ENCODE results near the gene RRN3. TPM values are rescaled to one million over a fixed set of nuclear protein-coding genes. Genes with fewer than 3 reads are reported as not detected.
"Not testable (repeated sequence)": the region's sequence is repeated elsewhere in the genome, so short reads cannot be mapped to it uniquely, and the experiment has no call there.

The RRN3 gene
- total and polyA plus RNA-seq, 5 donors from 2014 or later: 21.6 to 31.3 (median 28.0) TPM

DNA sequence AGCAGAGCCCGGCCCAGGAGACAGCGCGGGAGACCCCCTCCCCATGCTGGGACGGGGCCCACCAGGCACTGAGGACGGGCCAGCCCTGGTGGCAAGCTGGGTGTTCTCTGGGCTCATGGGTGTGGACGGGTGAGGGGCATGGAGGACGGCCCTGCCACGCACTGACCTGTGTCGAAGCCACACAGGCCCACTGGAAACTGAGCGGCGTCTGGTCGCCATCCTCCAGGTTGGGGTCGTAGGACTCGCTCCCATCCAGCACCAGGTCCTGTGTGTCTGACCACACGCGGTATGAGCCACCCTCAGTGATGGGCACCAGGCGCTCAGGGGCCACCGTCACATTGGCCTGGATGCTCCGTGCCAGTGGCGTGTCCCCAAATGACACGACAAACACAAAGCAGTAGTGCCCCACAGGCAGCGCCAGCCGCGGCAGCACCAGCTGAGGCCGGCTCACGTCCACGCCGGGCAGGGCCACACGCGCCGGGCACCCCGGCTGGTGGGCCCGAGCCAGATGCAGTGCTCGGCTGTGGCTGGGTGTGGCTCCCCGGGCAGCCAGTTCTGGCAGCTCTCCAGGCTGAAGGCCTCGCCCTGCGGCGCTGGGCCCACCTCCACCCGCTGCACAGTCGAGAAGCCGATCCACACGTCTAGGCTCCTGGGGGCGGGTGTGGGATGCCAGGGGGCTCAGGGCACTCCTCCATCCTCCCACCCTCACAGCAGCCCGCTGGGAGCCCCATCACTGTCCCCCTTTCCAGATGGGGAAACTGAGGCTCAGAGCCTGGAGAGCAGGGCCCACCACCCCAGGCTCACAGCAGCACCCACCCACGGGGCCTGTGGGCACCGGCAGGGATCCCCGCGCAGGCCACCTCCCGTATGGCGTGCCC is 41.6 kb upstream of the RRN3 start:
- DNase-seq; H3K4me3 ChIP-seq (ENCODE audit: low read depth, low read length); H3K9me3 ChIP-seq (ENCODE audit: control insufficient read depth in 2 of 2, low read length in 2 of 2); H3K4me1 Mint-ChIP-seq; H3K27ac Mint-ChIP-seq; H3K27me3 ChIP-seq (ENCODE audit: control insufficient read depth, insufficient read depth, low read length); H3K27me3 Mint-ChIP-seq; ATAC-seq (ENCODE audit: low read depth in 2 of 2); H3K36me3 Mint-ChIP-seq; H3K27ac ChIP-seq (ENCODE audit: insufficient read depth, low read length, poor library complexity, severe bottlenecking); H3K4me3 Mint-ChIP-seq; H3K36me3 ChIP-seq (ENCODE audit: control insufficient read depth, insufficient read depth, low read length); H3K4me1 ChIP-seq (ENCODE audit: control insufficient read depth, insufficient read depth, low read length, poor library complexity, severe bottlenecking); H3K9me3 Mint-ChIP-seq: not testable (repeated sequence)

DNA sequence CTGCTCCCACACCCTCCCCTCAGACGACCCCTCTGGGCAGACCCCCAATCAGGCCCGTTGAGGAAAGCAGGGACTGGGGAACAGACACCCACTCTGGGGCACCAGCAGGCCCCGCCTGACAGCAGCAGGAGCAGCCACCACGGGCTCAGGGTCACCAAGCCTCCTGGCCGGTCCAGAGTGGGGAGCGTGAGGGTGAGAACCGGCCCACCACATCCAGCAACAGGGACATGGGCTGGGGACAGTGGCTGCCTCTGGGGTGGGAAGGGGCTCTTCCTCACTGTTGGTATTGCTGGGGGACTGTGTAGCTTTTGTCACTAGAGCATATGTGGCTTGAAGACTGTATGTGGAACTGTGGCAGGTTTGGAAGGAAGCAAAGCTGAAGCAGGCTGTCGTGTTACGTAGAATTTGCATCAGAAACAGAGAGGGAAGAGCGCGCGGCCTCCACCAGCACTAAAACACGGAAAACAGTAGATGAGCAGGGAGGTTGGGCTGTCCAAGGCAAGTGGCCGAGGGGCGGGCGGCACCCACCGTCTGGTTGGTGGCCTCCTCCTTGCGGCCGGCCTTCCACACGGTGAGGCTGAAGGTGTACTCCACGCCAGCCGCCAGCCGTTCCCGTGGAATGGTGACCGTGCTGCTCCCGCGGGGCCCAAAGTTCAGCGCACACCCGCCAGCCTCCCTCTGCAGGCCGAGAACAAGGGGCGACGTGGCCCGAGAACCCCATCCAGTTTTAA is 40.8 kb upstream of the RRN3 start:
- not testable (repeated sequence) for DNase-seq; H3K36me3 Mint-ChIP-seq; H3K9me3 ChIP-seq (ENCODE audit: control insufficient read depth in 2 of 2, low read length in 2 of 2); H3K27ac Mint-ChIP-seq; H3K4me3 Mint-ChIP-seq; H3K27me3 Mint-ChIP-seq; ATAC-seq (ENCODE audit: low read depth in 2 of 2); H3K36me3 ChIP-seq (ENCODE audit: control insufficient read depth, insufficient read depth, low read length); H3K27ac ChIP-seq (ENCODE audit: insufficient read depth, low read length, poor library complexity, severe bottlenecking); H3K4me1 ChIP-seq (ENCODE audit: control insufficient read depth, insufficient read depth, low read length, poor library complexity, severe bottlenecking); H3K9me3 Mint-ChIP-seq; H3K4me3 ChIP-seq (ENCODE audit: low read depth, low read length); H3K4me1 Mint-ChIP-seq; H3K27me3 ChIP-seq (ENCODE audit: control insufficient read depth, insufficient read depth, low read length)

DNA sequence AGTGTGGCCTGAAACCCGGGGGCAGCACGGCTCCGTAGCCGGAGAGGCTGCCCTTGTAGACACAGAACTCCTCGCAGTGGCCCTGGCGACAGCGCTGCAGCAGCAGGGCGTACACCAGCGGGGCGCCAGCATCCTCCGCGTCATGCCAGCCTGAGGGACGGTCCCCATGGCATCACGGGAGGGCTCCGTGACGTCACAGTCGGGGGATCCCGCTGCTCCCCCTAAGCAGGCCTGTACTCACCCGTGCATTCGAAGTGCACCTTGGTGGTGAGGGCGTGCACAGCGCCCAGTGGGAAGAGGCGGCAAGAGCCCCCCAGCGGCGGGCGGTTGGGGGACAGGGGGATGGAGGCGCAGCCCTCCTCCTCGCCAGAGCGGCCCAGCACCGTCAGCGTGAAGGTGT is 39.5 kb upstream of the RRN3 start:
- H3K4me1 ChIP-seq (ENCODE audit: control insufficient read depth, insufficient read depth, low read length, poor library complexity, severe bottlenecking); H3K4me1 Mint-ChIP-seq; H3K4me3 ChIP-seq (ENCODE audit: low read depth, low read length); H3K4me3 Mint-ChIP-seq; DNase-seq; H3K27ac Mint-ChIP-seq; H3K27me3 ChIP-seq (ENCODE audit: control insufficient read depth, insufficient read depth, low read length); H3K27me3 Mint-ChIP-seq; ATAC-seq (ENCODE audit: low read depth in 2 of 2); H3K27ac ChIP-seq (ENCODE audit: insufficient read depth, low read length, poor library complexity, severe bottlenecking); H3K9me3 ChIP-seq (ENCODE audit: control insufficient read depth in 2 of 2, low read length in 2 of 2); H3K36me3 Mint-ChIP-seq; H3K36me3 ChIP-seq (ENCODE audit: control insufficient read depth, insufficient read depth, low read length); H3K9me3 Mint-ChIP-seq: not testable (repeated sequence)

DNA sequence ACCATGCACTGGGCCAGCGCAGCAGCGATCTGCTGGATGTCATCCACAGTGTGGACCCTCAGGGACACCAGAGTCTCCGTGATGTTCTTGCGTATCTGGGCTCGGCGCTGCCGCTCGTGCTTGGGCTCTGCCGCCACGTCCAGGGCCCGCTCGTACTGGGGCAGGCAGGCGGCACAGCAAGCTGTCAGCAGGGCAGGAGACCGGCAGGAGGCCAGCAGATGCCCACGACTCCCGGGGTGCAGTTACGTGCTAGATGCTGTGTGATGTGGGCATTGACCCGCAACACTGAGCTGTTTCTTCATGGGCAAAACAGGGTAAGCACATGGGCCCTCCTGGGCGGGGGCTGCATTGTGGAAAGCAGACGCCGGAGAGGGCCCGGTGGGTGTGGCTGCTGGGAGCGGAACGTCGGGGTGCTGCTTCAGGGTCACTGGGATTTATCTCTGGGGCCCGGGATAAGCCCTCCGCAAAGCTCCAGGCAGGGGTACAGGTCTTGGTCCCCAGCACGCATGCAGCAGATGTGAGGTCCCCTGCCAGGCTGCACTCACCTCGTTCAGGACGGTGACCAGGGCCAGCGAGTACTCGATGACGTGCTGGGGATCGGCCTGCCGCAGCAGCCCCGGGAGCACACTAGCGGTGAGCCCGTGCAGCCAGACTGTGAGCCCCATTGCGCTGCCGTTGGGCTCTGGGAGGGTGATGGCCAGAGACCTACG is 38.8 kb upstream of the RRN3 start:
- not testable (repeated sequence) for ATAC-seq (ENCODE audit: low read depth in 2 of 2); H3K36me3 Mint-ChIP-seq; H3K27ac ChIP-seq (ENCODE audit: insufficient read depth, low read length, poor library complexity, severe bottlenecking); H3K4me3 Mint-ChIP-seq; H3K9me3 ChIP-seq (ENCODE audit: control insufficient read depth in 2 of 2, low read length in 2 of 2); DNase-seq; H3K4me3 ChIP-seq (ENCODE audit: low read depth, low read length); H3K27me3 ChIP-seq (ENCODE audit: control insufficient read depth, insufficient read depth, low read length); H3K27me3 Mint-ChIP-seq; H3K27ac Mint-ChIP-seq; H3K36me3 ChIP-seq (ENCODE audit: control insufficient read depth, insufficient read depth, low read length); H3K9me3 Mint-ChIP-seq; H3K4me1 Mint-ChIP-seq; H3K4me1 ChIP-seq (ENCODE audit: control insufficient read depth, insufficient read depth, low read length, poor library complexity, severe bottlenecking)

DNA sequence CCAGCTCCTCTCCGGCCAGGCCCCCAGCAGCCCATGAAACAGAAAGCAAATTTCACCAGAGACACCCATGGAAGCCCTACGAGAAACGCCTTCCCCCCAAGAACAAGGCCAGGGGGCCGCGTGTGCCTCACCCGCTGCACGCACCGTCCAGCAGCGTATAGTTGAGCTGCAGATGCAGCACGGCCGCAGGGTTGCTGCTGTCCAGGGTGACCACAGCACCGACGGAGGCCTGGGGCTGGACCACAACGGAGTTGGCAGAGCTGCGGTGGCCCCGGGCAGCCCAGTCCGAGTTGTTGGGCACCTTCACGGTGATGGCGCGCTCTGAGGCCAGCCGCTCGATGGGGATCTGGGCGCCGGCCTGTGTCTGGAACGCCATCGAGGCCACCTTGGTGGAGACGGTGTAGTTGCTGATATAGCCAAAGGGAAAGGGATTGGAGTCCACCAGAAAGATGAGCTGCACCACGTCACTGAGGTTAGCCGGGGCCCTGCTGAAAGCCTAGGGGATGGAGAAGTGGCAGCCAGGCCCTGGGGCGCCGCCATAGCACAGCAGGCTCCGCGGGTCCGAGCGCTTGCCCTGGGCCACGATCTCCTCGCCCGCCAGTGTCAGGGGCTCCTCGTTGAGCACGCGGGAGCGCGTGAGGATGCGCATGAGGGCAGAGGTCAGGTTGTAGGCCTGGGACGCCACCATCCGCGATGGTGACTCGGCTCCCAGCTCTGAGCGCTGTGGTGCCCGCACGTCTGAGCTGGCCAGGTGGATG is 37.0 kb upstream of the RRN3 start:
- H3K4me1 ChIP-seq (ENCODE audit: control insufficient read depth, insufficient read depth, low read length, poor library complexity, severe bottlenecking); H3K4me3 Mint-ChIP-seq; H3K27ac Mint-ChIP-seq; H3K4me3 ChIP-seq (ENCODE audit: low read depth, low read length); H3K9me3 ChIP-seq (ENCODE audit: control insufficient read depth in 2 of 2, low read length in 2 of 2); H3K4me1 Mint-ChIP-seq; H3K27ac ChIP-seq (ENCODE audit: insufficient read depth, low read length, poor library complexity, severe bottlenecking); H3K27me3 ChIP-seq (ENCODE audit: control insufficient read depth, insufficient read depth, low read length); H3K27me3 Mint-ChIP-seq; DNase-seq; H3K36me3 Mint-ChIP-seq; H3K9me3 Mint-ChIP-seq; H3K36me3 ChIP-seq (ENCODE audit: control insufficient read depth, insufficient read depth, low read length); ATAC-seq (ENCODE audit: low read depth in 2 of 2): not testable (repeated sequence)

DNA sequence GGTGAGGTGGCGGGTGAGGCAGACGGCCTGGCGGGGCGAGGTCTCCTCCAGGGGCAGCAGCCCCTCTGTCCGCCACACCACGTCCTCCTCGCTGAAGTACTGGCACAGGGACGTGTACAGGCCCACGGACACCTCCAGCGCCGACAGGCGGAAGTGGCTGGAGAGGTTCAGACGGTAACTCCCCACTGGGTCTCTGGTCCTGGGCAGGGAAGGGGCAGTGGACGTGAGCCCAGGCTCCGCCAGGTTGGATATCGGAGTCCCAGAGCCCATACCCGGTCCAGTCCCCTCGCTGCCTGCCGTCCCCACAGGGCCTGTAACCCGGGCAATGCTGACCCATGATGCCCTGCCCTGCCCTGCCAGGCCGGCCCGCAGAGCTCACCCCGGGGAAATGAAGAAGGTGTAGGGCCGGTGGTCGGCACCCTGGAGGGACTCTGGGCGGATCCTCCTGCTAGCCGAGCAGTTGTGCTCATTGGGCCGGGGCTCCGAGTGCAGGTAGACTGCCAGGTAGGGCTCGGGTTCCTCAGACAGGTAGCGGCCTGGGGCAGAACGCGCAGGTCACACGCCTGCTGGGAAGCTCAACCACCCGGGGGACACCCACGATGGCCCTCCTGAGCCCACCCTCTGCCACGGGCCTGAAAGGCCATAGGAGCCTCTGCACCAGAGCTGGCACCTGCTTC is 36.3 kb upstream of the RRN3 start:
- H3K9me3 ChIP-seq (ENCODE audit: control insufficient read depth in 2 of 2, low read length in 2 of 2); H3K36me3 Mint-ChIP-seq; H3K4me3 Mint-ChIP-seq; DNase-seq; H3K9me3 Mint-ChIP-seq; H3K27me3 Mint-ChIP-seq; H3K27ac Mint-ChIP-seq; H3K27me3 ChIP-seq (ENCODE audit: control insufficient read depth, insufficient read depth, low read length); H3K4me3 ChIP-seq (ENCODE audit: low read depth, low read length); H3K36me3 ChIP-seq (ENCODE audit: control insufficient read depth, insufficient read depth, low read length); ATAC-seq (ENCODE audit: low read depth in 2 of 2); H3K27ac ChIP-seq (ENCODE audit: insufficient read depth, low read length, poor library complexity, severe bottlenecking); H3K4me1 ChIP-seq (ENCODE audit: control insufficient read depth, insufficient read depth, low read length, poor library complexity, severe bottlenecking); H3K4me1 Mint-ChIP-seq: not testable (repeated sequence)

DNA sequence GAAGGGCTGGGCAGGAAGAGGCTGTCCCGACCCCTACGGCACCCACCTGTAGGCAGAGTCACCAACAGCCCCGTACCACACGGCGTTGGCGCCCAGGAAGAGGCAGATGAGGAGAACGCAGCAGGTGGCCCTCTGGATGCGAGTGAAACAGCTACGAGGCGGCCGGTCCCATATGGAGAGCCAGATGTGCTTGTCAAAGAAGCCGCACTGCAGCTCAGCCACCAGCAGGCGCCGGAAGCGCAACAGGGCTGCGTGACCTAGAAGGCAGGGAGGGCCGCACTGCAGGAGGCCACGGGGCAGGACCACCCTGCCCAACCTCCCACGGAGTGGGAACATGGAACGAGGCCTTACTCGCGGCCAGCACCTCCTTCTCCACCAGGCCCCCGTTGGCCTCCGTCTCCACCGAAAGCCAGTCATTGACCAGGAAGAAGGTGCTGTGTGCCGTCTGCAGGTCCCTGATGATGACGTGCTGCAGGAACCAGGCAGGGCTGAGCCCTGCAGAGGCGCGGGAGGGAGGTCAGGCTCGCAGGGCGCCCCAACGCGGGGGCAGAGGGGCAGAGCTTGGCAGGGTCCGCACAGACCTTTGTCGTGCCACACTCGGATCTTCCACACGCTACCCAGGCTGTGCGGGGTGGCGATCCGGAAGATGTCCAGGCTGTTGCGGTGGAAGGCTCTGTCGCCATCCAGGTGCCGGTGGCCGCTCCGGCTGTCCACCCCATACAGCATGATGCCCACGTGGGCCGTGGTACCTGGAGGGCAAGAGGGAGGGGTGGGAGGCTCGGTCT is 33.8 kb upstream of the RRN3 start:
- H3K4me1 Mint-ChIP-seq; H3K36me3 ChIP-seq (ENCODE audit: control insufficient read depth, insufficient read depth, low read length); H3K27me3 Mint-ChIP-seq; ATAC-seq (ENCODE audit: low read depth in 2 of 2); H3K27ac Mint-ChIP-seq; DNase-seq; H3K4me3 ChIP-seq (ENCODE audit: low read depth, low read length); H3K9me3 ChIP-seq (ENCODE audit: control insufficient read depth in 2 of 2, low read length in 2 of 2); H3K36me3 Mint-ChIP-seq; H3K27ac ChIP-seq (ENCODE audit: insufficient read depth, low read length, poor library complexity, severe bottlenecking); H3K27me3 ChIP-seq (ENCODE audit: control insufficient read depth, insufficient read depth, low read length); H3K9me3 Mint-ChIP-seq; H3K4me1 ChIP-seq (ENCODE audit: control insufficient read depth, insufficient read depth, low read length, poor library complexity, severe bottlenecking); H3K4me3 Mint-ChIP-seq: not testable (repeated sequence)
